ENCODE measurements around the gene FBXO3.
"Not testable (repeated sequence)": the region's sequence is repeated elsewhere in the genome, so short reads cannot be mapped to it uniquely, and the experiment has no call there.

Gene FBXO3

GRCh38 chr11:33725496-33725895, 48.8 kb downstream of the FBXO3 start:
- no peak for DNase-seq

GRCh38 chr11:33724644-33725035, 49.7 kb downstream of the FBXO3 start:
- peak in 1 of 2 experiments; percentile 32 for DNase-seq

DNA sequence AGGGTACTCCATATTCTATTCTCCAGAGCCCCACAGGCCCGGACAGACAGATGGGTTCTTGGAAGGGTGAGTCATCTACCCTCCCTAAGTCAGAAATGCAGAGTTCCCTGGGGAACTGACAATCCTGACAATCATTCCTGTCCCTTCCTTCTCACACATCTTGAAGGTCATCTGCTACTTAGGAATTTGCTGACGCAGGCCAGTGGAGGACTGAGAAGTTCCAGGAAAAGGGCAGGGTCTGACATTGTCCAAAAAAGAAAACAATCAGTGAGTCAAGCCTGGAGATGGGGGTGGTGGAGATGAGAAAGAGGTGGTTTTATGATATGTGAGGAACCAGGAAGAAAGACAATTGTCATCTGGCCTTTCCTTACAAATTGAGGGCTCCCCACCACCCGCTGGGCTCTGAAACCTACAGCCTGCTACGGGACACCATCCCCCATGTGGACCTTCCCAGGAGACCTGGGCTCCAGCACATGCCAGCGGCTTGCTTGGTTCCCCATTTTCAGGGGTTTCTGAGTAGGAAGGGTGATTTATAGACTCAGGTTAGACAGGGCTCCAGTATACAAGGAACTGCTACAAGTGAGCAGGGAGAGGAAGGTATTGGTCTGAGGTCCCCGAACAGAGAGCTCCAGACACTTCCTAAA, 51.0 kb downstream of the FBXO3 start:
- DNase-seq, result peak; percentile 80 to 90

DNA sequence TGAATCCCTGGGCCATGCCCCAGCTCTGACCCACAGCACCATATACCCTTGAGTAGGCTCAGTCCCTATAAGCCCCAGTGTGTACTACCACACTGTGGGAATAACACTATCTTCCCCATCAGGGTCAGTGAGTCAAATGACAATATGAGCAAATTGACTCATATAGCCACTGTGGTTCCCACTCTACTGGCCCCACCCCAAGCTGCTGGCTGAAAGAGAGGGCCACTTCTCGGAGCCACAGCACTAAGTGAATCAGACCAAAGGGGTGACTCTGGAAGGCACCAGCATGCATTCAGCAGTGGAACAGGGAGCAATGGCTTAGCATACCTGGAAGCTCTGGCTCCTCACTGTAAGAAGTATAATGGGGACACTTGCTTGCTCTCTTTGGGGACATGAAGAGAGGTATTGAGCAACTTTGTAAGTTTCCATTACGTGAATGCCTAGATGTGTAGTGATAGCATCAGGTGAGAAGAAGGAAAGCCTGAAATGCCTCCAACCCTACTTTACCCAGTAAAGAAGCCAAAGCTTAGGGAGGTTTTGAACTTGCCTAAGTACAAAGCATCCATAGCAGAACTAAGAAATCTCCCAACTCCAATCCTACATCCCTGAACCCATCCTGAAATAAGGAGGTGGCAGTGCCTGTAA, 51.6 kb downstream of the FBXO3 start:
- peak in 1 of 2 experiments; percentile 63 for DNase-seq

DNA sequence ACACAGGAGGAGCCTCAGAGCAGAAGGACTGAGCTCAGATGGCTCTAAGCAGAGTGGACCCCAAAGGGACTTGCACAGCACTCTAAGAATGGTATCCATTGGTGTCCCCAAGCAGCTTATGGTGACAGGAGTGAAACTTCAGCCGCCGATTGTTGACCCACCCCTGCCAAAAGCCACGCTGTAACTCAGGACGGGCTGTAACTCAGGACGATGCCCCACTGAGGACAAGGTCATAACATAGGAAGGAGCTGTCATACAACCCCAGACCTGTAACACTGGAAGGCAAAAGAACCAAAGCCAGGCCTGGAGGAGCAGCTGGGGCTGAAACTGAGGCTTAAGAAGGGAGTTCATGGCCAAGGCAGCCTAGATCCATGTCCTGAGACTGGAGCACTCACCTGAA, 52.3 kb downstream of the FBXO3 start:
- DNase-seq, result no peak

DNA sequence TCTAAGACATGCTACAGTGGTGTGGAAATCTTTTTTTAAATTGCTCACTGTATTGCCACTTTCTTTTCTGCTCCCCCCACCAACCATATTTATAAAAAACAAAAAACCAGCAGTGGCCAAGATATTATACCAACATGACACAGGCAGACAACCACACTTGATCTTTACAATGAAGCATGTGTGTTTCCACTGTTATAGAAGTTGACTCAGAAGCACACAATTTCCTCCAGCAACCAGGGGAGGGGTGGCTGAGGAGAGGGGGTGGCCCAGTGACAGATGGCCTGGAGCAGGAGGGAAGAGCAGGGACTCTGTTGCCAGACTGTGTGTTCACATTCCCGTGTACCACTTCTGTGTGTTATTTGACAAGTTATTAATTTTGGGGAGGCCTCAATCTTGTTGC, 52.9 kb downstream of the FBXO3 start:
- DNase-seq, result peak in 1 of 2 experiments; percentile 58

DNA sequence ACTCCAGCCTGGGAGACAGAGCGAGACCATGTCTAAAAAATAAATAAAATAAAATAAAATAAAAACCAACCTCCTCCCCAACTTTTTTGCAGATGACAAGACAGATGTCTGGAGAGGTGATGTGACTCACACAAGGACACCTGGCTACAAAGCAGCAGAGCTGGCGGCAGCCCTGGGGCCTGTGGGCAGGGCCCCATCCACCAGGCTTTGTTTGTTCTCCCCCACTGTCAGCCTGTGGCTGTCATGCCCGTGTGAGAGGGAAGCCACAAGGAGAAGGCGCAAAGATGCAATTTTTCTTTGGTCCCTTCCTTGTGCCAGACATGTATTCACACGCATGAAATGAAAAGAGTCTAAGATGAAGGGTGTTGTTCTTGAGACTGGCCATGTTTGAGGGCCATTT, 54.7 kb downstream of the FBXO3 start:
- DNase-seq, result no peak

DNA sequence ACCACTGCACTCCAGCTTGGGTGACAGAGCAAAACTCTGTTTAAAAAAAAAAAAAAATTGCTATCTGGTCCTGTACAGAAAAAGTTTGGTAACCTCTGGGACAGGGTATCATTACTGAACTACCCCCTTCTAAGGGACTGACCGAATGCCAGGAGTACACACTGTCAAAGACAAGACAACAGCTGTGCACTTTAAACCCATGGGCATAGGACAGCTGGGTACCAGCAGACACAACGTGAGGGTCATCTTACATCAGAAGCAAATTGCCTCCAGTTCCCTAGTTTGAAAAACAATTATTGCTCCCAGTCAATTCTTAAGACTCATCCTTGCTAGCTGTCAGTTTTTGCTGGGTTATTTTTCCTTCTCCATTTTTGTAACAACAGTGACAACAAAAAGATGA, 55.9 kb downstream of the FBXO3 start:
- no peak for DNase-seq

DNA sequence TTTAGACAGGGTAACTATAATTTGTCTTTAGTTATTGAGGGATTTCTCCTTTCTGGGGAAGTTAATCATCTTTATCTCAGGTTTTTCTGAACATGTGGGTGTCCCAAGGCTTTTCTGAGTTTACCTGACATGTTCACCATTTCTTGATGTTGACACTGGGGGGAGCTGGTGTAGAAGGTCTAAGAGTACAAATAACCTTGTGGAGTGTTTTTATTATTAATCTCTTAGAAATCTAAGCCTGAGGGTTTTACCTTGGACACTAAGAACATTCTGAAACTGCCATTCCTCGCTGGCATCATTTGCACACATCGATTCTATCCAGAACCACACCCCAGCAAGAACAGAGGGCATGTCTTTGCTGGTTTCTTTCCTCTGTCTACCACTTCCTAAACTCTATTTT, 58.1 kb downstream of the FBXO3 start:
- peak in 1 of 2 experiments; percentile 38 for DNase-seq

GRCh38 chr11:33713856-33714398, 60.4 kb downstream of the FBXO3 start:
- DNase-seq, result no peak

- no peak for DNase-seq
Measured at GRCh38 chr11:33713151-33713855, 61.0 kb downstream of the FBXO3 start.

DNA sequence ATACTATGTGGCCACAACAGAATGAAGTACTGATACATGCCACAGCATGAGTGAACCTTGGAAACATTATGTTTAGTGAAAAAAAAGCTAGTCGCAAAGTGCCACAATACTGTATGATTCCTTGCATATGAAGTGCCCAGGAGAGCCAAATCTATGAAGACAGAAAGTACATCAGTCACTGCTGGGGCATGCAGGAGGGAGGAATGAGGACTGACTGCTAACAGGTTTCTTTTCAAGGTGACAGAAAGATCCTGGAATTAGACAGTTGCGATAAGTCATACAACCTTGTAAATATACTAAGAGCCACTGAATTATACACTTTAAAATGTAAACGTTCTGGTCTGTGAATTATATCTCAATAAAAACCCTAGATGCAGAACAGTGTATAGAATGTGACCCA, 61.9 kb downstream of the FBXO3 start:
- no peak for DNase-seq

- no peak for DNase-seq
Measured at GRCh38 chr11:33709466-33709865, 64.9 kb downstream of the FBXO3 start.

DNA sequence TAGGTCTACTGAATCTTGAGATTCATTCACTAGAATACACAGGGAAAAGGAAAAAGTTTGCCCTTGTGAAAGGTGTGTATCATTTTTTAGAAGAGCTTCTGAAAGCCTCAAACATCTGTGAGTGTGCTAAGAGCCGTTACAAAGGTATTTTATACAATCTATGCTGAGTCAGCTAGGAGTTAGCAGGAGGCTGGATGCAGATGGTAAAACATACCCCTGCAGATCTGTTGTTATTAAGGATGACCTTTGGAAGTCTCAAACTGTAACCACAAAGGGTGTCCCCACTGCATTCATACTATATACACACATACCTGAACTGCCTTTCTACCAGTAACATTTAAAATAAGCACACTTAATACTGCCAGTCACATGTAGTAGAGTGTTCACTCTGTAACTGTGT, 65.3 kb downstream of the FBXO3 start:
- DNase-seq, result no peak

GRCh38 chr11:33707831-33708230, 66.5 kb downstream of the FBXO3 start:
- DNase-seq, result not testable (repeated sequence)

- no peak for DNase-seq
Measured at GRCh38 chr11:33706966-33707365, 67.4 kb downstream of the FBXO3 start.

- DNase-seq, result no peak
Measured at GRCh38 chr11:33706546-33706945, 67.8 kb downstream of the FBXO3 start.

- DNase-seq, result peak in 1 of 2 experiments; percentile 34
Measured at GRCh38 chr11:33704240-33705002, 69.9 kb downstream of the FBXO3 start.

DNA sequence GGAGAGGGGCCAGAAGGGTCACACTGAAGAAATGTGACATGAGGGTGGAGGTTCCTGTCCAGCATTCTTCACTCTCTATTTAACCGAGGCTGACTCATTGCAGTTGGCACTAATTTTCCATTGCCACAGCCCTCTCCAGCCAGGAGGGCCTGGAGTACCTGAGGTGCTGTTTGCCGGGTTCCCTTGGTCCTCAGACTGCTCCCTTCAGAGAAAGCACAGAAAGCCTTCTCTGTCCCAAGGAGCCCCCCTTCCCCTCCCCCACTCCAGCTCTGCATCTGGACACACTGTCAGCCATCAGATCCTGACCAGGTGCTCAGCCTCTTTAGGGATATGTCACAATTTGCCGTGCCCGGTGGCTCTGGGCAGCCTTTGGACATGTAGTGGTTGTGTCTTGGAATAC, 70.5 kb downstream of the FBXO3 start:
- peak in 1 of 2 experiments; percentile 38 for DNase-seq

GRCh38 chr11:33703234-33703633, 71.1 kb downstream of the FBXO3 start:
- no peak for DNase-seq

DNA sequence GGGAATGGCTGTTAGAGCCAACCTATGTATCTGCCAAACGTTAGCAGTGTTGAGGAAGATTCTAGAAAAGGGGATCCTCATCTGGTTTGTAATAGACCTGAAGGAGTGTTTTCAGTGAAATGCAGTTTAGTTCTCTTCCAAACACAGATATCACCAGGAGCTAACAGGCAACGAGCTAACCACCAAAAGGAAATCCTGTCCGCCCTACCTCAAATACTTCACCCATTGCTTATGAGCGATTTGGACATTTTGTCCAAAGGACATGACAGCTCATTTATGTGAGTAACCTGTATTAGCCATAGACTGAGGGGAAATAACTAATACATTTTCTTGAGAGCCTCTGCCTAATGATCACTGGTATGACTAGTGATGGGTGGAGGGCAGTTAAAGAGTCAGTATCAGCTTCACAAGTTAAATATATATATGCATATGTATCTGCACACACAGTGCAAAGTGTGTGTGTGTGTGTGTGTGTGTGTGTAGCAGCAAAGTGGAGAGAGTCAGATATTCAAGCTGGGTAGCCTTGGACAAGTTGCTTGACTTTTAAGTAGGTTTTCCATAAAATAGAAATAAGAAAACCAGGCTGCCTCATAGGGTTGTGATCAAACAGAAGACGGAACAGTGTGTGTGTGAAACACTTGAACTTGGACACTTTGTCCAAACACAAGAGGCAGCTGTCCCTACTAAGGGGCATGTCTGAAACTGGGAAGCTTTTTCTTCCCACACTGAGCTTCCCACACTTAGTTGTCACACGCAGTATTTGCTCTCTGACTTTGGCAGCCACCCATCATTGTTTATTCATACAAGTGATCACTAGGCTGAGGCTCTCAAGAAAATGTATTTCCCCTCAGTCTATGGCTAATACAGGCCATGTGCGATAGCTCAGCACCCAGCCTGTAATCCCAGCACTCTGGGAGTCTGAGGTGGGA, 72.8 kb downstream of the FBXO3 start:
- peak in 1 of 2 experiments; percentile 49 for DNase-seq
